HEK293 (cell line): ENCODE results near the gene CCP110.

ENCODE experiments used
- CTCF ChIA-PET: fragments of 350-600 bp; formaldehyde crosslinking; extraction: SDS; loops from one replicate; lab custom pipeline; 2021; ENCODE audit warnings: antibody characterized with exemption; lab: Yijun Ruan, JAX
- POLR2A ChIA-PET: fragments of 300-600 bp; formaldehyde crosslinking; extraction: SDS; loops from one replicate; lab custom pipeline; 2020; ENCODE audit warnings: antibody characterized with exemption, inconsistent platforms; lab: Yijun Ruan, JAX
- H3K27ac ChIP-seq: fragments of 200-500 bp; sonication (Bioruptor generic); 2 replicates; pipeline ENCODE4 v1.5.1; 2014; ENCODE audit warnings: low read depth, low read length, control low read depth, inconsistent platforms; ENCODE audit errors: extremely low read depth
- H3K36me3 ChIP-seq, 2 experiments: fragments of 200-500 bp in 1 of 2; sonication (Bioruptor generic) in 1 of 2; 1 replicate in 1 of 2; 2 replicates in 1 of 2; pipeline ENCODE4 v1.5.1; 2014 to 2017; ENCODE audit warnings: inconsistent platforms in 2 of 2, low read length in 2 of 2; ENCODE audit not compliant: control insufficient read depth in 2 of 2, insufficient read depth in 1 of 2
- H3K4me1 ChIP-seq: fragments of 200-500 bp; sonication (Bioruptor generic); 2 replicates; pipeline ENCODE4 v1.5.1; 2014; ENCODE audit warnings: mild to moderate bottlenecking, low read length, inconsistent platforms; ENCODE audit not compliant: control insufficient read depth, insufficient read depth
- H3K4me3 ChIP-seq: 2 replicates; pipeline ENCODE4 v1.5.1; 2011; ENCODE audit warnings: low read depth, mild to moderate bottlenecking, control low read depth, low read length, moderate library complexity
- H3K9me3 ChIP-seq: fragments of 200-500 bp; sonication (Bioruptor generic); 2 replicates; pipeline ENCODE4 v1.5.1; 2014; ENCODE audit warnings: low read depth, low read length, inconsistent platforms; ENCODE audit not compliant: control insufficient read depth, insufficient read depth
- GLI4 ChIP-seq: fragments of 450-650 bp; formaldehyde crosslinking; IDR thresholded peaks from 2 replicates; pipeline ENCODE4 v1.5.1; 2016; ENCODE audit warnings: missing biosample characterization, missing genetic modification characterization
- GLIS1 ChIP-seq: fragments of 450-650 bp; formaldehyde crosslinking; IDR thresholded peaks from 2 replicates; pipeline ENCODE4 v1.5.1; 2016; ENCODE audit warnings: missing biosample characterization, missing genetic modification characterization
- GLIS2 ChIP-seq: fragments of 450-650 bp; formaldehyde crosslinking; IDR thresholded peaks from 2 replicates; pipeline ENCODE4 v1.5.1; 2016; ENCODE audit warnings: missing biosample characterization, missing genetic modification characterization
- KLF1 ChIP-seq: fragments of 450-650 bp; formaldehyde crosslinking; IDR thresholded peaks from 2 replicates; pipeline ENCODE4 v1.5.1; 2016; ENCODE audit warnings: missing biosample characterization, missing genetic modification characterization
- KLF8 ChIP-seq: fragments of 450-650 bp; formaldehyde crosslinking; IDR thresholded peaks from 2 replicates; pipeline ENCODE4 v1.5.1; 2016; ENCODE audit warnings: missing biosample characterization, missing genetic modification characterization
- OSR2 ChIP-seq: fragments of 450-650 bp; formaldehyde crosslinking; IDR thresholded peaks from 2 replicates; pipeline ENCODE4 v1.5.1; 2016; ENCODE audit warnings: missing biosample characterization, missing genetic modification characterization
- SETDB1 ChIP-seq: IDR thresholded peaks from one replicate; pipeline ENCODE4 v1.6.1; 2017; ENCODE audit warnings: mild to moderate bottlenecking, low read length, moderate library complexity, mixed read lengths; ENCODE audit not compliant: insufficient read length
- TCF7L2 ChIP-seq: IDR thresholded peaks from 2 replicates; pipeline ENCODE4 v1.6.1; 2011; ENCODE audit warnings: low read depth, mild to moderate bottlenecking, inconsistent platforms, low read length, moderate library complexity, borderline replicate concordance
- ZBTB17 ChIP-seq: fragments of 450-650 bp; formaldehyde crosslinking; IDR thresholded peaks from 2 replicates; pipeline ENCODE4 v1.5.1; 2016; ENCODE audit warnings: missing biosample characterization, missing genetic modification characterization
- ZBTB21 ChIP-seq: fragments of 450-650 bp; formaldehyde crosslinking; IDR thresholded peaks from 2 replicates; pipeline ENCODE4 v1.5.1; 2017; ENCODE audit warnings: missing biosample characterization, missing genetic modification characterization
- ZNF10 ChIP-seq: fragments of 450-650 bp; formaldehyde crosslinking; IDR thresholded peaks from 2 replicates; pipeline ENCODE4 v1.5.1; 2017; ENCODE audit warnings: missing biosample characterization, missing genetic modification characterization
- ZNF140 ChIP-seq: fragments of 450-650 bp; formaldehyde crosslinking; IDR thresholded peaks from 2 replicates; pipeline ENCODE4 v1.5.1; 2016; ENCODE audit warnings: missing biosample characterization, missing genetic modification characterization
- ZNF184 ChIP-seq: fragments of 450-650 bp; IDR thresholded peaks from 2 replicates; pipeline ENCODE4 v1.5.1; 2018; ENCODE audit warnings: missing biosample characterization, mild to moderate bottlenecking, missing genetic modification characterization
- ZNF2 ChIP-seq: fragments of 450-650 bp; formaldehyde crosslinking; IDR thresholded peaks from 2 replicates; pipeline ENCODE4 v1.5.1; 2016; ENCODE audit warnings: missing biosample characterization, missing genetic modification characterization
- ZNF311 ChIP-seq: fragments of 450-650 bp; formaldehyde crosslinking; IDR thresholded peaks from 2 replicates; pipeline ENCODE4 v1.5.1; 2017; ENCODE audit warnings: missing biosample characterization, missing genetic modification characterization, borderline replicate concordance
- ZNF335 ChIP-seq: fragments of 450-650 bp; formaldehyde crosslinking; conservative IDR thresholded peaks from 2 replicates; pipeline ENCODE4 v1.5.1; 2016; ENCODE audit warnings: missing biosample characterization, missing genetic modification characterization
- ZNF350 ChIP-seq: fragments of 450-650 bp; formaldehyde crosslinking; IDR thresholded peaks from 2 replicates; pipeline ENCODE4 v1.5.0; 2017; ENCODE audit warnings: missing biosample characterization, mild to moderate bottlenecking, missing genetic modification characterization
- ZNF366 ChIP-seq: fragments of 450-650 bp; formaldehyde crosslinking; conservative IDR thresholded peaks from 2 replicates; pipeline ENCODE4 v1.5.1; 2016; ENCODE audit warnings: missing biosample characterization, missing genetic modification characterization
- ZNF561 ChIP-seq: fragments of 450-650 bp; IDR thresholded peaks from 2 replicates; pipeline ENCODE4 v1.5.1; 2018; ENCODE audit warnings: missing biosample characterization, missing genetic modification characterization, borderline replicate concordance
- ZNF585B ChIP-seq: fragments of 450-650 bp; formaldehyde crosslinking; IDR thresholded peaks from 2 replicates; pipeline ENCODE4 v1.5.1; 2016; ENCODE audit warnings: missing biosample characterization, missing genetic modification characterization
- ZNF639 ChIP-seq: fragments of 450-650 bp; formaldehyde crosslinking; IDR thresholded peaks from 2 replicates; pipeline ENCODE4 v1.5.1; 2016; ENCODE audit warnings: missing biosample characterization, missing genetic modification characterization
- ZNF701 ChIP-seq: fragments of 450-650 bp; formaldehyde crosslinking; IDR thresholded peaks from 2 replicates; pipeline ENCODE4 v1.5.1; 2016; ENCODE audit warnings: missing biosample characterization, missing genetic modification characterization
- ZNF791 ChIP-seq: fragments of 450-650 bp; formaldehyde crosslinking; IDR thresholded peaks from 2 replicates; pipeline ENCODE4 v1.5.1; 2016; ENCODE audit warnings: missing biosample characterization, missing genetic modification characterization
- ZSCAN23 ChIP-seq: fragments of 450-650 bp; formaldehyde crosslinking; IDR thresholded peaks from 2 replicates; pipeline ENCODE4 v1.5.1; 2016; ENCODE audit warnings: missing biosample characterization, missing genetic modification characterization
- TF ChIP-seq, protein P1 (sequence below): fragments of 450-650 bp; formaldehyde crosslinking; IDR thresholded peaks from 2 replicates; pipeline ENCODE4 v1.5.1; 2017; ENCODE audit warnings: missing biosample characterization, missing genetic modification characterization
- TF ChIP-seq, protein P2 (sequence below): fragments of 450-650 bp; formaldehyde crosslinking; IDR thresholded peaks from 2 replicates; pipeline ENCODE4 v1.5.1; 2016; ENCODE audit warnings: missing biosample characterization, missing genetic modification characterization

Gene CCP110

GRCh38 chr16:19478505-19478904 is 45.2 kb upstream of the CCP110 start:
- H3K27ac ChIP-seq, result no peak overlapping the region
- POLR2A ChIA-PET, result no interaction called here
- H3K9me3 ChIP-seq, result no peaks in the 10 kb centered on the region
- no peaks in the 10 kb centered on the region for H3K4me1 ChIP-seq
- no peak overlapping the region for H3K4me3 ChIP-seq
- H3K36me3 ChIP-seq, result no peaks in the 10 kb centered on the region
- TF ChIP-seq GLIS1, result no peak
- TF ChIP-seq KLF8 (tag by site-specific recombination), result no peak
- peak; percentile 84 for TF ChIP-seq ZNF366 (tag by site-specific recombination)
- TF ChIP-seq TCF7L2, result no peak
- no peak for TF ChIP-seq ZNF639
- no peak for TF ChIP-seq ZNF10
- TF ChIP-seq GLIS2 (tag by site-specific recombination), result no peak
- peak; percentile 74; the same call in 1 of the 2 replicates for TF ChIP-seq ZBTB17 (tag by site-specific recombination)
- no peak for TF ChIP-seq ZNF335 (tag by site-specific recombination)
- TF ChIP-seq, protein P1, sequence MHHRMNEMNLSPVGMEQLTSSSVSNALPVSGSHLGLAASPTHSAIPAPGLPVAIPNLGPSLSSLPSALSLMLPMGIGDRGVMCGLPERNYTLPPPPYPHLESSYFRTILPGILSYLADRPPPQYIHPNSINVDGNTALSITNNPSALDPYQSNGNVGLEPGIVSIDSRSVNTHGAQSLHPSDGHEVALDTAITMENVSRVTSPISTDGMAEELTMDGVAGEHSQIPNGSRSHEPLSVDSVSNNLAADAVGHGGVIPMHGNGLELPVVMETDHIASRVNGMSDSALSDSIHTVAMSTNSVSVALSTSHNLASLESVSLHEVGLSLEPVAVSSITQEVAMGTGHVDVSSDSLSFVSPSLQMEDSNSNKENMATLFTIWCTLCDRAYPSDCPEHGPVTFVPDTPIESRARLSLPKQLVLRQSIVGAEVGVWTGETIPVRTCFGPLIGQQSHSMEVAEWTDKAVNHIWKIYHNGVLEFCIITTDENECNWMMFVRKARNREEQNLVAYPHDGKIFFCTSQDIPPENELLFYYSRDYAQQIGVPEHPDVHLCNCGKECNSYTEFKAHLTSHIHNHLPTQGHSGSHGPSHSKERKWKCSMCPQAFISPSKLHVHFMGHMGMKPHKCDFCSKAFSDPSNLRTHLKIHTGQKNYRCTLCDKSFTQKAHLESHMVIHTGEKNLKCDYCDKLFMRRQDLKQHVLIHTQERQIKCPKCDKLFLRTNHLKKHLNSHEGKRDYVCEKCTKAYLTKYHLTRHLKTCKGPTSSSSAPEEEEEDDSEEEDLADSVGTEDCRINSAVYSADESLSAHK (tag by site-specific recombination), result no peak
- no peak for TF ChIP-seq ZNF350 (tag by site-specific recombination)
- no peak for TF ChIP-seq ZNF561
- no peak for TF ChIP-seq ZNF140 (tag by site-specific recombination)
- TF ChIP-seq, protein P2, sequence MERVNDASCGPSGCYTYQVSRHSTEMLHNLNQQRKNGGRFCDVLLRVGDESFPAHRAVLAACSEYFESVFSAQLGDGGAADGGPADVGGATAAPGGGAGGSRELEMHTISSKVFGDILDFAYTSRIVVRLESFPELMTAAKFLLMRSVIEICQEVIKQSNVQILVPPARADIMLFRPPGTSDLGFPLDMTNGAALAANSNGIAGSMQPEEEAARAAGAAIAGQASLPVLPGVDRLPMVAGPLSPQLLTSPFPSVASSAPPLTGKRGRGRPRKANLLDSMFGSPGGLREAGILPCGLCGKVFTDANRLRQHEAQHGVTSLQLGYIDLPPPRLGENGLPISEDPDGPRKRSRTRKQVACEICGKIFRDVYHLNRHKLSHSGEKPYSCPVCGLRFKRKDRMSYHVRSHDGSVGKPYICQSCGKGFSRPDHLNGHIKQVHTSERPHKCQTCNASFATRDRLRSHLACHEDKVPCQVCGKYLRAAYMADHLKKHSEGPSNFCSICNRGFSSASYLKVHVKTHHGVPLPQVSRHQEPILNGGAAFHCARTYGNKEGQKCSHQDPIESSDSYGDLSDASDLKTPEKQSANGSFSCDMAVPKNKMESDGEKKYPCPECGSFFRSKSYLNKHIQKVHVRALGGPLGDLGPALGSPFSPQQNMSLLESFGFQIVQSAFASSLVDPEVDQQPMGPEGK, result no peak
- TF ChIP-seq OSR2 (tag by site-specific recombination), result no peak
- CTCF ChIA-PET, result interaction anchor here (0.9 to 1.0 kb wide), 2 partner anchors 10 to 24 kb away, joined by 3 to 4 read pairs; no protein-coding TSS in a partner anchor

GRCh38 chr16:19479302-19479721 is 44.4 kb upstream of the CCP110 start:
- Histone ChIP-seq H3K27ac (no peak overlapping the region), H3K4me3 (no peak overlapping the region), H3K36me3 (no peaks in the 10 kb centered on the region), H3K4me1 (no peaks in the 10 kb centered on the region), H3K9me3 (no peaks in the 10 kb centered on the region)
- CTCF ChIA-PET, result interaction anchor here (0.7 to 1.0 kb wide), 3 partner anchors 9 to 70 kb away, joined by 3 to 4 read pairs (median 3); no protein-coding TSS in a partner anchor
- TF ChIP-seq SETDB1 (no peak), GLI4 (tag by site-specific recombination) (no peak)
- POLR2A ChIA-PET, result no interaction called here

DNA sequence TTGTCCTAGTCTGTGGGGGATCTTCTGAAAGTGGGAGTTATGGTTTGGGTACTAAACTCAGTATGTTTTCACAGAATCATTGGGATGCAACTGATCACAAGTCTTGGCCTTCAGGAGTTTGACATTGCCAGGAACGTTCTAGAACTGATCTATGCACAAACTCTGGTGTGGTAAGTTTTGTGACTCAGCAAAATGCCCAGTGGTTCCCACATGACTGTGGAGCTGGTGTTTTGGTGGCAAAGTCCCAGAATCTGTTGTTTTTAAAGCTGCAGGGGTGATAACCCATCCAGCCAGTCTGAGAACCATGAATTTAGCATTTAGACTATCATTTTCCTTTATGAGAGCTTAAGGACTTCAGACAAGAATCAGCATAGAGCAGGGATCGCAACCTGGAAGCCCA is 42.4 kb upstream of the CCP110 start:
- ChIA-PET POLR2A (no interaction called here), CTCF (no interaction called here)

More for the DNA sequence above, 42.4 kb upstream of the CCP110 start:
- H3K4me1 ChIP-seq, result no peaks in the 10 kb centered on the region
- no peaks in the 10 kb centered on the region for H3K36me3 ChIP-seq
- H3K9me3 ChIP-seq, result no peaks in the 10 kb centered on the region
- H3K4me3 ChIP-seq, result no peak overlapping the region
- TF ChIP-seq ZNF791 (tag by site-specific recombination) (no peak), ZSCAN23 (no peak), KLF1 (tag by site-specific recombination) (no peak), ZNF184 (tag by site-specific recombination) (no peak), ZNF2 (no peak), ZBTB21 (no peak), ZNF311 (tag by site-specific recombination) (no peak), ZNF701 (tag by site-specific recombination) (no peak), ZNF585B (tag by site-specific recombination) (no peak)
- H3K27ac ChIP-seq, result no peak overlapping the region
